Osteoblast (primary cell): ENCODE data around the gene SRP54. TPM values are rescaled to one million over a fixed set of nuclear protein-coding genes. Genes with fewer than 3 reads are reported as not detected.

ENCODE experiments used
- DNase-seq: peaks from one replicate; pipeline ENCODE4 v3.0.0; 2011; ENCODE audit warnings: low spot score, mixed read lengths; ENCODE audit not compliant: insufficient read length; ENCODE audit errors: missing footprints
- H2AFZ ChIP-seq: 2 replicates; pipeline ENCODE4 v1.6.0; 2011; ENCODE audit warnings: mild to moderate bottlenecking, low read length
- H3K27ac ChIP-seq: 2 replicates; pipeline ENCODE4 v1.5.1; 2011; ENCODE audit warnings: mild to moderate bottlenecking, low read depth, low read length, moderate library complexity
- H3K27me3 ChIP-seq: 2 replicates; pipeline ENCODE4 v1.6.0; 2012; ENCODE audit warnings: mild to moderate bottlenecking, control low read depth, inconsistent platforms, low read length, moderate library complexity; ENCODE audit not compliant: insufficient read depth
- H3K36me3 ChIP-seq: 2 replicates; pipeline ENCODE4 v1.5.1; 2011; ENCODE audit warnings: mild to moderate bottlenecking, low read length, control low read depth, moderate library complexity; ENCODE audit not compliant: insufficient read depth
- H3K4me1 ChIP-seq: 2 replicates; pipeline ENCODE4 v1.5.1; 2011; ENCODE audit warnings: mild to moderate bottlenecking, low read length, control low read depth, moderate library complexity; ENCODE audit not compliant: insufficient read depth
- H3K4me2 ChIP-seq: 2 replicates; pipeline ENCODE4 v1.6.0; 2011; ENCODE audit warnings: mild to moderate bottlenecking, low read length; ENCODE audit not compliant: insufficient read depth
- H3K4me3 ChIP-seq: fragments of 200-600 bp; sonication (generic); 3 replicates; pipeline ENCODE4 v1.5.1; 2012; ENCODE audit warnings: mild to moderate bottlenecking, low read length, inconsistent platforms; ENCODE audit not compliant: insufficient read depth
- H3K79me2 ChIP-seq: 2 replicates; pipeline ENCODE4 v1.6.0; 2012; ENCODE audit warnings: mild to moderate bottlenecking, low read length, control low read depth, inconsistent platforms; ENCODE audit not compliant: insufficient read depth
- H3K9me3 ChIP-seq: 2 replicates; pipeline ENCODE4 v1.5.1; 2011; ENCODE audit warnings: low read depth, low read length, control low read depth
- H4K20me1 ChIP-seq: 2 replicates; pipeline ENCODE4 v1.6.0; 2012; ENCODE audit warnings: mild to moderate bottlenecking, low read length, control low read depth; ENCODE audit not compliant: insufficient read depth
- total RNA-seq: library from RNA; depleted of rRNA; stranded (reverse); fragments of >200 nt; gene quantifications from 2 replicates; pipeline ENCODE4 v1.2.3, GENCODE V29; 2012
- TF ChIP-seq, protein P1 (sequence below): IDR thresholded peaks from 2 replicates; pipeline ENCODE4 v1.5.1; 2011; ENCODE audit warnings: mild to moderate bottlenecking, low read depth, low read length, moderate library complexity; ENCODE audit errors: extremely low read depth

SRP54 gene
- total RNA-seq, 1 donor, result 72.0 TPM

DNA sequence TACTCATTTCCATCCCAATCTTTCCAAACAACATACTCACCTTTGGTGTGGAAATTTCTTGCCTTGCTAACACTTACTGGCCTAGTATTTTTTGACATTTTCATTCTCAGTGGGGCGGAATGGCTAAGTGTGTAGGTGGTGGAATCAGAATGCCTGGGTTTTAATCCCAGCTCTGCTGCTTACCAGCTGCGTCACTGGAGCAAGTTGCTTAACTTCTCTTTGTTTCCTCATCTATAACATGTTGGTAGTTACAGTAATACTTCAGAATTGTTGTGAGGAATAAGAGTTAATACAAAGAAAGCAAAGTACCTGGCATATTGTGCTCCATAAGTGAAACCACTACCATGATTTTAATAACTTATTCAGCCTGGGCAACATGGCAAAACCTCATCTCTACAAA, 60.3 kb downstream of the SRP54 start:
- Histone ChIP-seq H2AFZ (no peak overlapping the region), H3K27me3 (no peaks in the 10 kb centered on the region), H3K4me2 (no peak overlapping the region), H3K36me3 (no peaks in the 10 kb centered on the region), H4K20me1 (no peaks in the 10 kb centered on the region), H3K79me2 (peaks cover 15% of the 10 kb centered on the region), H3K4me1 (peaks cover 5% of the 10 kb centered on the region), H3K9me3 (no peaks in the 10 kb centered on the region), H3K27ac (no peak overlapping the region), H3K4me3 (no peak overlapping the region)
- TF ChIP-seq, protein P1, sequence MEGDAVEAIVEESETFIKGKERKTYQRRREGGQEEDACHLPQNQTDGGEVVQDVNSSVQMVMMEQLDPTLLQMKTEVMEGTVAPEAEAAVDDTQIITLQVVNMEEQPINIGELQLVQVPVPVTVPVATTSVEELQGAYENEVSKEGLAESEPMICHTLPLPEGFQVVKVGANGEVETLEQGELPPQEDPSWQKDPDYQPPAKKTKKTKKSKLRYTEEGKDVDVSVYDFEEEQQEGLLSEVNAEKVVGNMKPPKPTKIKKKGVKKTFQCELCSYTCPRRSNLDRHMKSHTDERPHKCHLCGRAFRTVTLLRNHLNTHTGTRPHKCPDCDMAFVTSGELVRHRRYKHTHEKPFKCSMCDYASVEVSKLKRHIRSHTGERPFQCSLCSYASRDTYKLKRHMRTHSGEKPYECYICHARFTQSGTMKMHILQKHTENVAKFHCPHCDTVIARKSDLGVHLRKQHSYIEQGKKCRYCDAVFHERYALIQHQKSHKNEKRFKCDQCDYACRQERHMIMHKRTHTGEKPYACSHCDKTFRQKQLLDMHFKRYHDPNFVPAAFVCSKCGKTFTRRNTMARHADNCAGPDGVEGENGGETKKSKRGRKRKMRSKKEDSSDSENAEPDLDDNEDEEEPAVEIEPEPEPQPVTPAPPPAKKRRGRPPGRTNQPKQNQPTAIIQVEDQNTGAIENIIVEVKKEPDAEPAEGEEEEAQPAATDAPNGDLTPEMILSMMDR, result no peak
- no peak for DNase-seq

- H3K9me3 ChIP-seq, result no peaks in the 10 kb centered on the region
- H3K4me2 ChIP-seq, result peak overlapping the region; percentile 88
- no peaks in the 10 kb centered on the region for H4K20me1 ChIP-seq
- H3K4me3 ChIP-seq, result peak overlapping the region; percentile 89
- TF ChIP-seq, protein P1, result no peak
- H3K36me3 ChIP-seq, result peaks cover 6% of the 10 kb centered on the region
- DNase-seq, result peak; percentile 87
- H3K27me3 ChIP-seq, result no peaks in the 10 kb centered on the region
- H2AFZ ChIP-seq, result peak overlapping the region; percentile 91
- peaks cover 27% of the 10 kb centered on the region for H3K79me2 ChIP-seq
- peak overlapping the region; percentile 98 for H3K27ac ChIP-seq
- peaks cover 6% of the 10 kb centered on the region for H3K4me1 ChIP-seq
Observed at GRCh38 chr14:35044939-35045797, 62.4 kb downstream of the SRP54 start.

GRCh38 chr14:35045798-35046047, 62.9 kb downstream of the SRP54 start:
- TF ChIP-seq, protein P1, result no peak
- Histone ChIP-seq H2AFZ (peak overlapping the region; percentile 91), H3K9me3 (no peaks in the 10 kb centered on the region), H3K36me3 (peaks cover 6% of the 10 kb centered on the region), H3K27ac (peak overlapping the region; percentile 98), H3K79me2 (peaks cover 27% of the 10 kb centered on the region), H3K4me1 (peaks cover 12% of the 10 kb centered on the region), H4K20me1 (no peaks in the 10 kb centered on the region), H3K4me2 (peak overlapping the region; percentile 88), H3K4me3 (peak overlapping the region; percentile 89), H3K27me3 (no peaks in the 10 kb centered on the region)
- DNase-seq, result no peak

GRCh38 chr14:35046048-35046750, 63.4 kb downstream of the SRP54 start, which contains the start of gene FAM177A1:
TSS of gene FAM177A1 (plus strand) at chr14:35046272. CDS start at chr14:35046464, 192 bp downstream.
- peaks cover 6% of the 10 kb centered on the region for H3K36me3 ChIP-seq
- TF ChIP-seq, protein P1, result no peak
- H3K4me2 ChIP-seq, result peak within 1 kb of the TSS; percentile 95

More at GRCh38 chr14:35046048-35046750, 63.4 kb downstream of the SRP54 start, which contains the start of gene FAM177A1:
- Histone ChIP-seq H3K4me3 (peak within 1 kb of the TSS; percentile 89), H2AFZ (peak within 1 kb of the TSS; percentile 94), H3K9me3 (no peaks in the 10 kb centered on the region), H3K4me1 (peaks cover 14% of the 10 kb centered on the region), H3K27ac (peak within 1 kb of the TSS; percentile 98), H3K27me3 (no peaks in the 10 kb centered on the region), H3K79me2 (peaks cover 27% of the 10 kb centered on the region), H4K20me1 (no peaks in the 10 kb centered on the region)
- DNase-seq, result peak; percentile 99
